ENCODE measurements around the gene ARHGAP45. TPM values are rescaled to one million over a fixed set of nuclear protein-coding genes. Genes with fewer than 3 reads are reported as not detected.

Gene ARHGAP45
- total RNA-seq, 1 donor from 2014 or later = 3.2 TPM

- no peak overlapping the region for H3K4me3 Mint-ChIP-seq
- H3K27me3 Mint-ChIP-seq (ENCODE audit: low read depth) = no peaks in the 10 kb centered on the region
- no peak for TF ChIP-seq CTCF (IDR thresholded peaks at IDR 0.05; ENCODE audit: unreplicated experiment)
- no peak overlapping the region for H3K27ac Mint-ChIP-seq
- H3K9me3 Mint-ChIP-seq = no peaks in the 10 kb centered on the region
- peaks cover 7% of the 10 kb centered on the region for H3K36me3 Mint-ChIP-seq
- no peak for DNase-seq (ENCODE audit: low spot score in 2 of 2, unreplicated experiment in 2 of 2)
- peaks cover 3% of the 10 kb centered on the region for H3K4me1 Mint-ChIP-seq
These were observed 67.5 kb downstream of the ARHGAP45 start for GRCh38 chr19:1134431-1134830.

GRCh38 chr19:1135454-1135853 lies 68.5 kb downstream of the ARHGAP45 start:
- peaks cover 4% of the 10 kb centered on the region for H3K9me3 Mint-ChIP-seq
- no peaks in the 10 kb centered on the region for H3K27me3 Mint-ChIP-seq (ENCODE audit: low read depth)
- no peak overlapping the region for H3K4me3 Mint-ChIP-seq
- peaks cover 3% of the 10 kb centered on the region for H3K4me1 Mint-ChIP-seq
- H3K36me3 Mint-ChIP-seq = peaks cover 13% of the 10 kb centered on the region
- TF ChIP-seq CTCF (IDR thresholded peaks at IDR 0.05; ENCODE audit: unreplicated experiment) = no peak
- H3K27ac Mint-ChIP-seq = no peak overlapping the region
- DNase-seq (ENCODE audit: low spot score in 2 of 2, unreplicated experiment in 2 of 2) = no peak

- Mint-ChIP-seq H3K9me3 (peaks cover 4% of the 10 kb centered on the region), H3K4me3 (no peak overlapping the region), H3K4me1 (peaks cover 3% of the 10 kb centered on the region), H3K27me3 (ENCODE audit: low read depth) (no peaks in the 10 kb centered on the region), H3K27ac (no peak overlapping the region), H3K36me3 (peaks cover 18% of the 10 kb centered on the region)
- no peak for TF ChIP-seq CTCF (IDR thresholded peaks at IDR 0.05; ENCODE audit: unreplicated experiment)
- DNase-seq (ENCODE audit: low spot score in 2 of 2, unreplicated experiment in 2 of 2) = no peak
These were observed 69.2 kb downstream of the ARHGAP45 start for GRCh38 chr19:1136201-1136600.

Other genes starting within 250 kb of the ARHGAP45 start
- gene PLPPR3, start 245.2 kb upstream of the ARHGAP45 start, total RNA-seq = 140 to 162 TPM (median 152 TPM) in 3 replicates
- gene AZU1, start 239.3 kb upstream of the ARHGAP45 start, total RNA-seq = 6.4 to 7.1 TPM (median 6.7 TPM) in 3 replicates
- 0.23 TPM in 1 of 3 replicates, not detected in the others for gene PRTN3, start 226.2 kb upstream of the ARHGAP45 start, total RNA-seq
- gene ELANE, start 214.9 kb upstream of the ARHGAP45 start, total RNA-seq = not detected in 3 replicates
- 3.2 to 3.5 TPM (median 3.4 TPM) in 3 replicates for gene CFD, start 207.5 kb upstream of the ARHGAP45 start, total RNA-seq
- 79.8 to 87.8 TPM (median 80.0 TPM) in 3 replicates for gene MED16, start 174.0 kb upstream of the ARHGAP45 start, total RNA-seq
- gene RNU6-9, start 173.7 kb upstream of the ARHGAP45 start, total RNA-seq = not detected in 3 replicates
- gene R3HDM4, start 153.9 kb upstream of the ARHGAP45 start, total RNA-seq = 47.4 to 50.5 TPM (median 49.5 TPM) in 3 replicates
- gene KISS1R, start 149.8 kb upstream of the ARHGAP45 start, total RNA-seq = 1.0 to 1.5 TPM (median 1.1 TPM) in 3 replicates
- gene ARID3A, start 141.1 kb upstream of the ARHGAP45 start, total RNA-seq = 65.9 to 72.4 TPM (median 70.6 TPM) in 3 replicates
- gene WDR18, start 82.8 kb upstream of the ARHGAP45 start, total RNA-seq = 59.3 to 65.2 TPM (median 59.4 TPM) in 3 replicates
- gene GRIN3B, start 66.7 kb upstream of the ARHGAP45 start, total RNA-seq = 0.29 to 0.36 TPM (median 0.34 TPM) in 3 replicates
- gene TMEM259, start 46.0 kb upstream of the ARHGAP45 start, total RNA-seq = 232 to 245 TPM (median 242 TPM) in 3 replicates
- gene RNU6-2, start 45.6 kb upstream of the ARHGAP45 start, total RNA-seq = not detected in 3 replicates
- 492 to 501 TPM (median 493 TPM) in 3 replicates for gene CNN2, start 40.6 kb upstream of the ARHGAP45 start, total RNA-seq
- 18.0 to 22.5 TPM (median 20.1 TPM) in 3 replicates for gene ABCA7, start 27.1 kb upstream of the ARHGAP45 start, total RNA-seq
- gene POLR2E, start 28.2 kb downstream of the ARHGAP45 start, total RNA-seq = 137 to 145 TPM (median 143 TPM) in 3 replicates
- 190 to 208 TPM (median 201 TPM) in 3 replicates for gene GPX4, start 36.8 kb downstream of the ARHGAP45 start, total RNA-seq
- gene SBNO2, start 107.1 kb downstream of the ARHGAP45 start, total RNA-seq = 48.5 to 56.1 TPM (median 53.0 TPM) in 3 replicates
- gene STK11, start 138.6 kb downstream of the ARHGAP45 start, total RNA-seq = 71.7 to 73.0 TPM (median 71.8 TPM) in 3 replicates
- gene CBARP, start 170.8 kb downstream of the ARHGAP45 start, total RNA-seq = 9.0 to 10.4 TPM (median 9.2 TPM) in 3 replicates
- gene ATP5F1D, start 174.6 kb downstream of the ARHGAP45 start, total RNA-seq = 105 to 115 TPM (median 108 TPM) in 3 replicates
- gene MIDN, start 181.4 kb downstream of the ARHGAP45 start, total RNA-seq = 168 to 177 TPM (median 172 TPM) in 3 replicates
- gene CIRBP, start 202.2 kb downstream of the ARHGAP45 start, total RNA-seq = 659 to 674 TPM (median 670 TPM) in 3 replicates
- gene FAM174C, start 208.4 kb downstream of the ARHGAP45 start, total RNA-seq = 24.4 to 25.8 TPM (median 25.5 TPM) in 3 replicates
- 13.1 to 15.0 TPM (median 14.0 TPM) in 3 replicates for gene EFNA2, start 218.7 kb downstream of the ARHGAP45 start, total RNA-seq

Measured in mesothelial cell of epicardium (in vitro differentiated cells).